IPS-18c (cell line): ENCODE results near the gene RAB3C.

ENCODE experiments used
- H3K4me3 ChIP-seq: 2 replicates; pipeline ENCODE4 v1.7.0; 2013; ENCODE audit warnings: low read depth, mild to moderate bottlenecking, low read length, moderate library complexity; ENCODE audit not compliant: insufficient read depth
- H3K9me3 ChIP-seq: one replicate; pipeline ENCODE4 v1.6.1; 2013; ENCODE audit warnings: mild to moderate bottlenecking, low read length, moderate library complexity; ENCODE audit not compliant: control insufficient read depth, insufficient read depth

Gene RAB3C

GRCh38 chr5:58810086-58810485 lies 227.2 kb downstream of the RAB3C start:
- Histone ChIP-seq H3K4me3 (no peak overlapping the region), H3K9me3 (peaks cover 2% of the 10 kb centered on the region)

- H3K4me3 ChIP-seq = no peak overlapping the region
Measured at GRCh38 chr5:58813855-58814254, 231.0 kb downstream of the RAB3C start.

DNA sequence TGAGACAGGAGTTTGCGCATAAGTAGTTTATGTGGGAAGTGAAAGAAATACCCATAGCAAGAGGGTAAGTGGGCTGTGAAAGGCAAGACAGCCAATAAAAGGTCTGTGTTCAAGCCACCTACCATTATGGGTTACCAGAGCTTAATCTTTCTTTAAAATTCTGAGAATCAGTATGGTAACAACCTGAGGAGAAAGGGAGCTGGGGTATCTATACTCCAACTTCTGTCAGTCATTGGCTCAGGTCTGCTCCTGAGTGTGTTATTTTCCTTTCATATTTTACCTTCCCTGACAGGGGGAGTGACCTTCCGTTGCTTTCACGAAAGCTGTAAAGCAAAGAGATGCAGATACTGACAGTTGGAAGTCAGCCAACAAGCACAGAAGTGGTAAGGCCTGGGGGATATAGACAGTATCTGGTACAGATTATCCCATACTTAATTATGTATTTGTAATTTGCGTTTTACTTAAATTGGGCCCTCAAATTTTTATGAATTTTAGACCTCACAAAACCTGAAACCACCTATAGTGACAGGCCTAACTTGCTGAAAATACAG lies 233.4 kb downstream of the RAB3C start:
- H3K9me3 ChIP-seq = no peaks in the 10 kb centered on the region
- H3K4me3 ChIP-seq = no peak overlapping the region

More at GRCh38 chr5:58813855-58814254, 231.0 kb downstream of the RAB3C start:
- peaks cover 2% of the 10 kb centered on the region for H3K9me3 ChIP-seq

DNA sequence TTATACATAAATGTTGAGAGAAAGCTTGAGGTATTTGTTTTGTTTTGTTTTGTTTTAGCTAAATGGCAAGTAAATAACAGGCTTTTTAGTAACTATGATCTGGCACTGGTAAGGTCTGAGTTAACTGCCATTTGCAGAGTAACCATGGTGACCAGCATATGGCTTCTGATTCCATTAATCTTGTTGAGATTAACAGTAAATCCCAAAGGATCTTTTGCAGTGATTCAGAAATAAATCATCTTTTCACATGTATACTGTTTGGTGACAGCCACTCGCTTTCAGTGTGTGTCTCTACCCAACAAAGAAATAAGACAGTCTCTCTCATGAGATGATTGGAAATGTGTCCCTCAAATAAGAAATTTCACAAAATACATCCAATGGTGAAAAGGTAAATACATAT lies 235.6 kb downstream of the RAB3C start:
- no peaks in the 10 kb centered on the region for H3K9me3 ChIP-seq
- no peak overlapping the region for H3K4me3 ChIP-seq

- Histone ChIP-seq H3K4me3 (no peak overlapping the region), H3K9me3 (no peaks in the 10 kb centered on the region)
Measured at GRCh38 chr5:58825441-58825840, 242.6 kb downstream of the RAB3C start.

DNA sequence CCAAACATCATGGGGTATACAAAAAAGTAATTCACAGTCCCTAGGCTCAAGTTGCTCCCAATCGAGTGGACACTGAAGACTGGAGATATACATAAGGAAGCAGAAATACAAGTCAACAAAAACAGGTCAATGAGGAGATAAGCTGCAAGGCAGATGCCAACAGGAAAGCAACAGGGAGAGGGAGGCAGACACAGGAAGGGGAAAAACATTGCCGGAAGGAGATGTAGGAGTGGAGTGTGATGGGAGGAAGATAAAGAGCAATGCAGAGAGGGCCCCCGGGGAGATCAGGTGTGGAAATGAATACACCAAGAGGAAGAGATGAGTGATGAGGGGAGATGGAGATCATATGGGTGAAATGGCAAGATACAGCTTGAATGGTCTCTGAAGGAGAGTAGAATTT lies 243.0 kb downstream of the RAB3C start:
- no peaks in the 10 kb centered on the region for H3K9me3 ChIP-seq

GRCh38 chr5:58827463-58827862 lies 244.6 kb downstream of the RAB3C start:
- no peak overlapping the region for H3K4me3 ChIP-seq
- H3K9me3 ChIP-seq = no peaks in the 10 kb centered on the region

More for the DNA sequence above, 243.0 kb downstream of the RAB3C start:
- H3K4me3 ChIP-seq = no peak overlapping the region

DNA sequence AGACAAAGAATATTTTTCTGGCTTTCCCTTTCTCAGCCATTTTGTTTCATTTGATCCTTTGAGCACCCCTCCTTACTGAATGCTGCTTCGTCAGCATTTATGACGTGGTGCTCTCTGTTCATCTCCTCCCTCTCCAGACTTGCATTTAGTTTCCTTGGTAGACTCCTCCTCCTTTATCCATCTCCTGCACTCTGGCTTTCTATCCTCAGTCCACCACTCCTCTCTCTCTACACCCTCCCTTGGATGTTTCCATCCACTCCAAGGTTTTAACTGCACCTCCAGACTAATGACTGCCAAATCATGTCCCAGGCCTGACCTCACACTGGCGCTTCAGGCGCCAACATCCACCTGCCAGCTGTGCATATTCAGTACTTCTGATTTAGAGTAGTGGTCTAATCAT lies 245.4 kb downstream of the RAB3C start:
- Histone ChIP-seq H3K4me3 (no peak overlapping the region), H3K9me3 (no peaks in the 10 kb centered on the region)

- H3K4me3 ChIP-seq = no peak overlapping the region
- H3K9me3 ChIP-seq = no peaks in the 10 kb centered on the region
Measured at GRCh38 chr5:58834242-58835225, 251.7 kb downstream of the RAB3C start.

DNA sequence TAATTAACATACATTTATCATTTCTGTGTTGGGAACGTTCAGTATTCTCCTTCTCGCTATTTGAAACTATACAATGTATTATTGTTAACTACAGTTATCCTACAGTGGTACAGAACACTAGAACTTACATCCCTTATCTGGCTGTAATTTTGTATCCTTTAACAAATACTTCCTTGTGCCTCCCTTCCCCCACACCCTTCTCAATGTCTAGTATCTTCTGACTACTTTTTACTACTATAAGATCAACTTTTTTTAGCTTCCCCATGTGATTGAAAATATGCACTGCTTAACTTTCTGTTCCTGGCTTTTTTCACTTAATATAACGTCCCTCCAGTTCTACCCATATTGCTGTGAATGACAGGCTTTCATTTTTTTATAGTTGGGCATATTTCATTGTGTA lies 253.5 kb downstream of the RAB3C start:
- no peaks in the 10 kb centered on the region for H3K9me3 ChIP-seq
- H3K4me3 ChIP-seq = no peak overlapping the region

- H3K9me3 ChIP-seq = no peaks in the 10 kb centered on the region
- H3K4me3 ChIP-seq = no peak overlapping the region
Measured at GRCh38 chr5:58838729-58839128, 255.9 kb downstream of the RAB3C start.

DNA sequence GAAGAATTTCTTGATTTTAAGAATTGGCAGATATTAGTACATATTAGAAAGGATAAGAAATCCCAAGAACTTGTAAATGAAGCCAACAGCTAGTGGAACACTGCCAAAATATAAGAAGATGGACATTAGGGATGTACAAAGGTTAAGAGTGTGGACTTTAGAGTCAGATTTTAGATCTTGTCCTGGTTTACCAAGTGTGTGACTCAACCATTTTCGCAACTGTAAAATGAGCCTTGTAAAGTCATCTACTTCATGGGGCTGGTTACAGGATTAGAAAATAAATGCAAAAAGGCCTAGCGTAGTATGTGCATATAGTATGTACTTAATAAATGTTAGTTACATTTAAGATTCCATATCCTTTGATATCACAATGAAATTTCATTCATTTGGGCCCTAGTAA lies 260.0 kb downstream of the RAB3C start:
- H3K9me3 ChIP-seq = no peaks in the 10 kb centered on the region
- no peak overlapping the region for H3K4me3 ChIP-seq

DNA sequence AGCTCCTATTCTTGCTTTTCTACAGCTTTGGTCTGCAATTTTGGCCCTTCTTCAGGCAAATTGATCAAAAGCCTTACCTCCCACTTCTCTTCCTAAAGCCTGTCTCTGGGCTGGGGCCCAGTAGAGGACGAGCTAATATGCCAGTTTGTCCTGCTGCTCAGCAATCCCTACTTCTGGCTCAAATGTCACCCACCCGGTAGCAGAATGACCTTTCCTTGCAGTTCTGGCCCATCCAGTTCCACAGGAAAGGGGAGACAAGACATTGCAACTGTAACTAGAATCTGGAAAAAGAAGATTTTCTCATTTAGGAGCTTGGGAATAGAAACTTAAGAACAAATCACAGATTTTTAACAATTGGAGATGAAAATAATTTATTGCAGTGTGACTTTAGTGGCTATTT lies 261.5 kb downstream of the RAB3C start:
- H3K4me3 ChIP-seq = no peak overlapping the region
- no peaks in the 10 kb centered on the region for H3K9me3 ChIP-seq

GRCh38 chr5:58847041-58847440 lies 264.2 kb downstream of the RAB3C start:
- H3K9me3 ChIP-seq = no peaks in the 10 kb centered on the region
- no peak overlapping the region for H3K4me3 ChIP-seq

DNA sequence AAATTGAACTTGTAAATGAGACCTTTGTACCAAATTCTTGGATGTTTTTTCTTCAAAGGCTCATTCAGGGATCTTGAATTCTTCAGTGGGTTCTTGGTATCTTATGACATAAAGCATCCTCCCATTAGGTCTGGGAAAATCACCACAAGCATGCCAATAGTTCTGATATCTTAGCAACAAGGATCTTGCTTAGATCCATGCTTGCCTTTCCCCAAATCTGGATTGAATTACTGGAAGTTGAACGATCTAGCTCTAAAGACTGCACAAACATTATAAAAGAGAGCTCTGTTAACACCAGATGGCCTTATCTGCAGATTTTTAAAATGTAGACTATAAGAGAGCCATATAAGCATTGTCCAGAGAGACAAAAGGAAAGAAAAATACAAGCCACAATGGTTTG lies 266.3 kb downstream of the RAB3C start:
- no peak overlapping the region for H3K4me3 ChIP-seq
- H3K9me3 ChIP-seq = no peaks in the 10 kb centered on the region

DNA sequence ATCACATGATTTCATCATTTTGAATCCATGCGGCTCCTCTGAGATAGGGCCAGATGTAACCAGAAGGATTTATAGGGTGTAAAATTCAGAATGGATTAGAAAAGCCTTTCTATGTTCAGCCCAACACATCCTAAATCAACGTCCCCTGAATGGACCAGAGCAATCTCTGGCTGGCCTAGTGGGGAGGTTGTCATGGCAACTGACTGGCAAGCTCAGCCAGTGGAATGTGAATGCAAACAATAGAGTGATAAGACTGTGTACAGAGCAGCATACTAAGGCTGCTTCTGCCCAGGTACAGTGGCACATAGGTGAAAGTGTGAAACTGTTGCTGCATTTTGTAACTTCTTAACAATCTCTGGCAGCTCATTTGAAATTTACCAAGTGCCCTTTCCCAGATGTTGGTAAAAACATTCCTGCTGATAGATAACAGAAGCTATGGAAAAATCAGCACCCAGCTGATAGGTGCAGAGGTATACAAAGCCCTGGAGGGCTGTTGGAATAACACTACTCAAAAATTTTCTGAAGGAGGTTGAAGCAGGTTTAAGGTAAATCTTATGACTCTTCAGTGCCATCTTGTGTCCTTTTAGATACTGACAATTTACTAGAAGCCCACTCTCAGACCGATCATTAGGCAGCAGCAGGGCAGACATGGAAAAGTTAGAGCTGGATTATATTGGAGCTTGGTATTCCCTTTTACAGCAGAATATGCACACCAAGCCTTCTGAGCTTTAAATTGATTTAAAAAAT lies 267.2 kb downstream of the RAB3C start:
- no peak overlapping the region for H3K4me3 ChIP-seq
- no peaks in the 10 kb centered on the region for H3K9me3 ChIP-seq

DNA sequence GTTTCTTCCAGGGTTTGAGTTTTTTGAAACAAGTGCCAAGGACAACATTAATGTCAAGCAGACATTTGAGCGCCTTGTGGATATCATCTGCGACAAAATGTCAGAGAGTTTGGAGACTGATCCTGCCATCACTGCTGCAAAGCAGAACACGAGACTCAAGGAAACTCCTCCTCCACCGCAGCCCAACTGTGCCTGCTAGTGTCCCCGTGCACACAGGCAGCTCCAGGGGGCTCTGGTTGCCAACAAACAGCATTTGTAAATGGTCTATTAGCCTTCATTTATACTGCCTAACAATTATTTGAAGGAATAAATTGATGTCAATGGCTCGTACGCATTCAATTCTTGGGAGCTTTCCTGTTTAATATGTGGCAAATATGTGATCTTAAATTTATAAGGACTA lies 268.3 kb downstream of the RAB3C start:
- Histone ChIP-seq H3K4me3 (no peak overlapping the region), H3K9me3 (no peaks in the 10 kb centered on the region)

- no peaks in the 10 kb centered on the region for H3K9me3 ChIP-seq
- no peak overlapping the region for H3K4me3 ChIP-seq
Measured at GRCh38 chr5:58851571-58851970, 268.7 kb downstream of the RAB3C start.
